ENCODE results near the gene OPN1MW2.
"Not testable (repeated sequence)": the region's sequence is repeated elsewhere in the genome, so short reads cannot be mapped to it uniquely, and the experiment has no call there.

Gene OPN1MW2

DNA sequence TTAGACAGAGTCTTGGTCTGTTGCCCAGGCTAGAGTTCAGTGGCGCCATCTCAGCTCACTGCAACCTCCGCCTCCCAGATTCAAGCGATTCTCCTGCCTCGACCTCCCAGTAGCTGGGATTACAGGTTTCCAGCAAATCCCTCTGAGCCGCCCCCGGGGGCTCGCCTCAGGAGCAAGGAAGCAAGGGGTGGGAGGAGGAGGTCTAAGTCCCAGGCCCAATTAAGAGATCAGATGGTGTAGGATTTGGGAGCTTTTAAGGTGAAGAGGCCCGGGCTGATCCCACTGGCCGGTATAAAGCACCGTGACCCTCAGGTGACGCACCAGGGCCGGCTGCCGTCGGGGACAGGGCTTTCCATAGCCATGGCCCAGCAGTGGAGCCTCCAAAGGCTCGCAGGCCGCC is at the start of gene OPN1MW2:
Gene OPN1MW2, plus strand, starts transcription at position 301 of the 400 bp plus-strand sequence. Its CDS starts 60 bp downstream, at position 361.
- H3K4me3 ChIP-seq (ENCODE audit: low read depth, low read length) = not testable (repeated sequence)

DNA sequence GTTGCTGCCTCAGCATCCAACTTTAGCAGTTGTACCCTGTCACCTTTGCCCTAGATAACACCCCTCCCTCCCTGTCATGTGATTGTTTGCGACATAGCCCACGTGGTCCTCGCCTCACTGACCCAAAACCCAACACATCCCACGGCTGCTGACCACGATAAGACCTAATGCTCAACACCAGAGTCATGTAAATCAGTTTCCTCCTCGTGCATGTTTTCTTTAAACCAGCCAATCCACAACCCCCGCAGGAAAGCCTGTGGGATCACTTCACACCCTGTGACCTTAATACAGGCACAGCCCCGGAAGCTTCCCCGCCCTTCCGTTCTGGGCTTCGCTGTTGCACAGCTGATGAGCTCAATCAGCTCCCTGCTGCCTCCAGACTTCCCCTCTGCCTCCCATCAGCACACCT is 47.0 kb upstream of the OPN1MW2 start:
- not testable (repeated sequence) for H3K4me3 ChIP-seq (ENCODE audit: low read depth, low read length)

- not testable (repeated sequence) for H3K4me3 ChIP-seq (ENCODE audit: low read depth, low read length)
Observed at GRCh38 chrX:154174356-154174755, 45.2 kb upstream of the OPN1MW2 start.

DNA sequence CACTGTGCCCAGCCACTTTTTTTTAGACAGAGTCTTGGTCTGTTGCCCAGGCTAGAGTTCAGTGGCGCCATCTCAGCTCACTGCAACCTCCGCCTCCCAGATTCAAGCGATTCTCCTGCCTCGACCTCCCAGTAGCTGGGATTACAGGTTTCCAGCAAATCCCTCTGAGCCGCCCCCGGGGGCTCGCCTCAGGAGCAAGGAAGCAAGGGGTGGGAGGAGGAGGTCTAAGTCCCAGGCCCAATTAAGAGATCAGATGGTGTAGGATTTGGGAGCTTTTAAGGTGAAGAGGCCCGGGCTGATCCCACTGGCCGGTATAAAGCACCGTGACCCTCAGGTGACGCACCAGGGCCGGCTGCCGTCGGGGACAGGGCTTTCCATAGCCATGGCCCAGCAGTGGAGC is 37.3 kb upstream of the OPN1MW2 start, which contains the start of gene OPN1MW:
Gene OPN1MW, plus strand, starts transcription at position 301 of the 400 bp plus-strand sequence. Its CDS starts 82 bp downstream, at position 383.
- H3K4me3 ChIP-seq (ENCODE audit: low read depth, low read length) = not testable (repeated sequence)

DNA sequence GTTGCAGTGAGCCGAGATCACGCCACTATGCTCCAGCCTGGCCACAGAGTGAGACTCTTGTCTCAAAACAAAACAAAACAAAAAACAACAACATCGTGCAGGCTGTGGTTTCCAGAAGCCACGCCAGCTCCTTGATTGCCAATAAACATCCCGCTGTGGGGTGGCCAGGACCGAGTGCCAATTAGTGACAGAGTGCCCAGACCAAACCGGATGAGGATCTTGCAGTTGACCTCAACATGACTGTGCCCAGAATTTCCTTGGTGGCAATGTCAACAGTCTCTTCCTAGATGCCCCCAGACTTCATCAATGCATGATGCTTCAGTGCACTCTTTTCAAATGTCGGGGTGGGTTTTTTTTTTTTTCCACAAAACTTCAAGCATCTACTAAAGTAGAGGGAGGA is 35.8 kb upstream of the OPN1MW2 start:
- H3K4me3 ChIP-seq (ENCODE audit: low read depth, low read length) = not testable (repeated sequence)

DNA sequence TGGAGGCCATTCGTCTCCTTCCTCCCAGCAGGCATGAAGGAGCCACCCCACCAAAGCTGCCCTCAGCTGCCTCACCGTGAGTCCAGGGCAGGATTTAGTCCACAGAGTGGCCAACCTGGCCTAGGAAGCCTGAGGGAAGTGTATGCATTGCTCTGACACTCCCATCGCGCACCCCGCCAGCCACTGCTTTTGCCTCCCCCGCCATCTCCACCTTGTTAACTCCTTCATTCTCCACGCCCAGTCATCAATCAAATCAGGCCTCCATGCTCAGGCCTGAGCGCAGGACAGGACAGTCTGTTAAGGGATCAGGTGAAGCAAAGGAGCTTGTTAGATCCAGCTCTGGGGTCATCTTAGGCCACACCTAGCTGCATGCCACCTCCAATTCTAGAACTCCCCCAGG is 26.7 kb upstream of the OPN1MW2 start:
- not testable (repeated sequence) for H3K4me3 ChIP-seq (ENCODE audit: low read depth, low read length)

- H3K4me3 ChIP-seq (ENCODE audit: low read depth, low read length) = not testable (repeated sequence)
Observed at GRCh38 chrX:154194316-154194715, 25.2 kb upstream of the OPN1MW2 start.

DNA sequence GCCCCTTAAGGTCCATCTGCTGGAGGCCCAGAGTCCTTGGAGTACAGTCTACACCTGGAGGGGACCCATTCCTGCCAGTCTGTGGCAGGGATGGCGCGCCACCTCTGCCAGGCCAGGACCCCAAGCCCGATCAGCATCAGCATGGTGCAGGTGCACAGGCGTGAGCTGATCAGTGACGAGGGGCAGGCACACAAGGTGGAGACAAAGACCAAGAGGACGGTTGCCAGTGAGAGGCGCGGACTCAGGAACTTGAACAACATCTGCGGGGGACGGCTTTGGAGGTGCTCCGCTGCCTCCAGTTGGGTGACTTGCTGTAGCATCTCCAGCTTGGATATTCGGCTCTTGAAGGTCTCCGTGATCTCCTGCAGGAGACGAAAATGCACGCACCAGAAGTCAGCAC is 23.1 kb upstream of the OPN1MW2 start:
- not testable (repeated sequence) for H3K4me3 ChIP-seq (ENCODE audit: low read depth, low read length)

DNA sequence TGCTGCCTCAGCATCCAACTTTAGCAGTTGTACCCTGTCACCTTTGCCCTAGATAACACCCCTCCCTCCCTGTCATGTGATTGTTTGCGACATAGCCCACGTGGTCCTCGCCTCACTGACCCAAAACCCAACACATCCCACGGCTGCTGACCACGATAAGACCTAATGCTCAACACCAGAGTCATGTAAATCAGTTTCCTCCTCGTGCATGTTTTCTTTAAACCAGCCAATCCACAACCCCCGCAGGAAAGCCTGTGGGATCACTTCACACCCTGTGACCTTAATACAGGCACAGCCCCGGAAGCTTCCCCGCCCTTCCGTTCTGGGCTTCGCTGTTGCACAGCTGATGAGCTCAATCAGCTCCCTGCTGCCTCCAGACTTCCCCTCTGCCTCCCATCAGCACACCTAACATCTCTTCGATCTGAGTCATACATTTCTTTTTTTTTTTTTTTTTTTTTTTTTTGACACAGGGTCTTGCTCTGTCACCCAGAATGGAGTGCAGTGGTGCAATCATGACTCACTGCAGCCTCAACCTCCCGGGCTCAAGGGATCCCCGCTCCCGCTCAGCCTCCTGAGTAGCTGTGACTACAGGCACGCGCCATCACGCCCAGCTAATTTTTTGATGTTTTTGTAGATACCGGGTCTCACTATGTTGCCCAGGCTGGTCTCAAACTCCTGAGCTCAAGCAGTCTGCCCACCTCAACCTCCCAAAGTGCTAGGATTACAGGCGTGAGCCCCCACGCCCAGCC is 9.7 kb upstream of the OPN1MW2 start:
- H3K4me3 ChIP-seq (ENCODE audit: low read depth, low read length) = not testable (repeated sequence)

GRCh38 chrX:154211057-154211456 is 8.5 kb upstream of the OPN1MW2 start:
- H3K4me3 ChIP-seq (ENCODE audit: low read depth, low read length) = not testable (repeated sequence)

DNA sequence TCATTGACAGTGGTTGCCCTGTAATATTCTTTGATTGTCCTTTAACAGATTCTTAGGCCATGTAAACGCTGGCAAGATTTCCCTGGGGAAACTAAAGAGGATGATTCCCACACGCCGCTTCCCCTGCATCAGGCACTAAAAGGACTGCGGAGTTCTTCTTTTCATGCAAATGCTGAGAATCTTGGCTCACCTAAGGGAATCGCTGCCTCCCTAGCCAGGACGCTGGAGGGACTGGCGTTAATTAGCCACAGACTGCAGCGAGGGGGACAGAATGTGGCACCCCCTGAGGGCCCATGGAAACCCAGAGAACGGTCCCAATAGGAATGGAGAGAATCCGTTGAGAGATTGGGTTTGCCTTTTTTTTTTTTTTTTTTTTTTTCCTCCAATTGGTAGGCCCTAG is 8.1 kb upstream of the OPN1MW2 start:
- H3K4me3 ChIP-seq (ENCODE audit: low read depth, low read length) = not testable (repeated sequence)

DNA sequence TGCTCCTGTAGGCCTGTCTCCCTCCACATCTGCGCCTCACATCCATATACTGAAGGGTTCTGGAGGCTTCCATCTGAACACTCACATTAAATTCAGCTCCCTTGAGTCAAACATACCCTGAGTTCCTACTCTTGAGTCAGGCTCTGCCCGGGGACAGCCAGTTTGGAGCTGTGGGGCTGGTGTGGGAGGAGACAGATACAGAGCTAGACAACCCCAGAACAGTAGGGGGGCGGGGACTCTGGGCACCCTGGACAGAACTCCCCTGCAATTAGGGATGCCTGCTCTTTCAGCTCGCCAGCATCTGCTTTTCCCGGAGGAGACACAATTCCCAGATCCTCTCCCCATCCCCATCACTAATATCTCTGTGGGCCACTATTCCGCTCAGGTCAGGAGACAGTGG is 5.7 kb downstream of the OPN1MW2 start:
- not testable (repeated sequence) for H3K4me3 ChIP-seq (ENCODE audit: low read depth, low read length)

GRCh38 chrX:154226706-154227105 is 7.2 kb downstream of the OPN1MW2 start:
- not testable (repeated sequence) for H3K4me3 ChIP-seq (ENCODE audit: low read depth, low read length)

- not testable (repeated sequence) for H3K4me3 ChIP-seq (ENCODE audit: low read depth, low read length)
Observed at GRCh38 chrX:154231443-154231842, 11.9 kb downstream of the OPN1MW2 start.

- H3K4me3 ChIP-seq (ENCODE audit: low read depth, low read length) = not testable (repeated sequence)
Observed at GRCh38 chrX:154233620-154234019, 14.1 kb downstream of the OPN1MW2 start.

GRCh38 chrX:154238939-154239559 is 19.5 kb downstream of the OPN1MW2 start:
- not testable (repeated sequence) for H3K4me3 ChIP-seq (ENCODE audit: low read depth, low read length)

DNA sequence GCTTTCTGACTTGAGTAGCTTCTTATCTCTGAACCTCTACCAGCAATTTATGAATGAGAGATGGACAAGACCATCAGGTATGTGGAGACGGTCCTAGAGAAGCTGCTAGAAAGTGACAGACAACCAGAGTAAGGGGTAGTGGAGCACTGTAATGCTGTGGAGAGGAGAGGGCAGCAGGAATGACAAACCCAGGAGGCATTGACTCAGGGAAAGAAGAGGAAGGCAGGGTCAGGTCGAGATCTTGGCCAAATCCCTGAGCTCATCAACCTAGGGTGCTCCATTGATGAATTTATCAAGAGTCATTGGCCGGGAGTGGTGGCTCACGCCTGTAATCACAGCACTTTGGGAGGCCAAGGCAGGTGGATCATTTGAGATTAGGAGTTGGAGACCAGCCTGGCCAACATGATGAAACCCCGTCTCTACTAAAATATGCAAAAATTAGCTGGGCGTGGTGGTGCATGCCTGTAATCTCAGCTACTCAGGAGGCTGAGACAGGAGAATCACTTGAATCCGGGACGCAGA is 20.5 kb downstream of the OPN1MW2 start:
- not testable (repeated sequence) for H3K4me3 ChIP-seq (ENCODE audit: low read depth, low read length)

DNA sequence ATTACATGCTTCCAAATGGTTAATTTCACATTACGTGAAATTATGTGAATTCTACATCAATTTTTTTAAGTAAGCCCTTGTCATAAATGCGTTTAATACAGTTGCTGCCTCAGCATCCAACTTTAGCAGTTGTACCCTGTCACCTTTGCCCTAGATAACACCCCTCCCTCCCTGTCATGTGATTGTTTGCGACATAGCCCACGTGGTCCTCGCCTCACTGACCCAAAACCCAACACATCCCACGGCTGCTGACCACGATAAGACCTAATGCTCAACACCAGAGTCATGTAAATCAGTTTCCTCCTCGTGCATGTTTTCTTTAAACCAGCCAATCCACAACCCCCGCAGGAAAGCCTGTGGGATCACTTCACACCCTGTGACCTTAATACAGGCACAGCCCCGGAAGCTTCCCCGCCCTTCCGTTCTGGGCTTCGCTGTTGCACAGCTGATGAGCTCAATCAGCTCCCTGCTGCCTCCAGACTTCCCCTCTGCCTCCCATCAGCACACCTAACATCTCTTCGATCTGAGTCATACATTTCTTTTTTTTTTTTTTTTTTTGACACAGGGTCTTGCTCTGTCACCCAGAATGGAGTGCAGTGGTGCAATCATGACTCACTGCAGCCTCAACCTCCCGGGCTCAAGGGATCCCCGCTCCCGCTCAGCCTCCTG is 28.0 kb downstream of the OPN1MW2 start:
- not testable (repeated sequence) for H3K4me3 ChIP-seq (ENCODE audit: low read depth, low read length)

DNA sequence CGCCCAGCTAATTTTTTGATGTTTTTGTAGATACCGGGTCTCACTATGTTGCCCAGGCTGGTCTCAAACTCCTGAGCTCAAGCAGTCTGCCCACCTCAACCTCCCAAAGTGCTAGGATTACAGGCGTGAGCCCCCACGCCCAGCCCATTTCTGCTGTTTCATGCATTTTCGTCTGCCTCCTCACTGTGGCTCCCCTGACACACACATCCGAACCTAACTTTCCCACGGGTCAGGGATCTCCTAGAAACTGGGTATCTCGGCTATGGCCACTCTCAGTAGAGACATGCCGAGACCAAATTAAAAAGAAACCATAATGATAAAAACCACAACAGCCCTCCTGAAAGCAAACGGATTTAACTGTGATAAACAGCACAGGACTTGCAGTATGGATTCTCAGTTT is 28.5 kb downstream of the OPN1MW2 start:
- H3K4me3 ChIP-seq (ENCODE audit: low read depth, low read length) = not testable (repeated sequence)

DNA sequence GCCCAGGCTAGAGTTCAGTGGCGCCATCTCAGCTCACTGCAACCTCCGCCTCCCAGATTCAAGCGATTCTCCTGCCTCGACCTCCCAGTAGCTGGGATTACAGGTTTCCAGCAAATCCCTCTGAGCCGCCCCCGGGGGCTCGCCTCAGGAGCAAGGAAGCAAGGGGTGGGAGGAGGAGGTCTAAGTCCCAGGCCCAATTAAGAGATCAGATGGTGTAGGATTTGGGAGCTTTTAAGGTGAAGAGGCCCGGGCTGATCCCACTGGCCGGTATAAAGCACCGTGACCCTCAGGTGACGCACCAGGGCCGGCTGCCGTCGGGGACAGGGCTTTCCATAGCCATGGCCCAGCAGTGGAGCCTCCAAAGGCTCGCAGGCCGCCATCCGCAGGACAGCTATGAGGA is 37.7 kb downstream of the OPN1MW2 start, which contains the start of gene OPN1MW3:
Gene OPN1MW3, plus strand, starts transcription at position 301 of the 400 bp plus-strand sequence. Its CDS starts 38 bp downstream, at position 339.
- H3K4me3 ChIP-seq (ENCODE audit: low read depth, low read length) = not testable (repeated sequence)

DNA sequence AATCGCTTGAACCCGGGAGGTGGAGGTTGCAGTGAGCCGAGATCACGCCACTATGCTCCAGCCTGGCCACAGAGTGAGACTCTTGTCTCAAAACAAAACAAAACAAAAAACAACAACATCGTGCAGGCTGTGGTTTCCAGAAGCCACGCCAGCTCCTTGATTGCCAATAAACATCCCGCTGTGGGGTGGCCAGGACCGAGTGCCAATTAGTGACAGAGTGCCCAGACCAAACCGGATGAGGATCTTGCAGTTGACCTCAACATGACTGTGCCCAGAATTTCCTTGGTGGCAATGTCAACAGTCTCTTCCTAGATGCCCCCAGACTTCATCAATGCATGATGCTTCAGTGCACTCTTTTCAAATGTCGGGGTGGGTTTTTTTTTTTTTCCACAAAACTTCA is 39.2 kb downstream of the OPN1MW2 start:
- not testable (repeated sequence) for H3K4me3 ChIP-seq (ENCODE audit: low read depth, low read length)

DNA sequence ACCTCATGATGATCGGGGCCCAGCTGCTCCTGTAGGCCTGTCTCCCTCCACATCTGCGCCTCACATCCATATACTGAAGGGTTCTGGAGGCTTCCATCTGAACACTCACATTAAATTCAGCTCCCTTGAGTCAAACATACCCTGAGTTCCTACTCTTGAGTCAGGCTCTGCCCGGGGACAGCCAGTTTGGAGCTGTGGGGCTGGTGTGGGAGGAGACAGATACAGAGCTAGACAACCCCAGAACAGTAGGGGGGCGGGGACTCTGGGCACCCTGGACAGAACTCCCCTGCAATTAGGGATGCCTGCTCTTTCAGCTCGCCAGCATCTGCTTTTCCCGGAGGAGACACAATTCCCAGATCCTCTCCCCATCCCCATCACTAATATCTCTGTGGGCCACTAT is 43.5 kb downstream of the OPN1MW2 start:
- H3K4me3 ChIP-seq (ENCODE audit: low read depth, low read length) = not testable (repeated sequence)

Measured in iPS-11a (cell line).